Measurements from ENCODE around the gene OR4E2.

DNA sequence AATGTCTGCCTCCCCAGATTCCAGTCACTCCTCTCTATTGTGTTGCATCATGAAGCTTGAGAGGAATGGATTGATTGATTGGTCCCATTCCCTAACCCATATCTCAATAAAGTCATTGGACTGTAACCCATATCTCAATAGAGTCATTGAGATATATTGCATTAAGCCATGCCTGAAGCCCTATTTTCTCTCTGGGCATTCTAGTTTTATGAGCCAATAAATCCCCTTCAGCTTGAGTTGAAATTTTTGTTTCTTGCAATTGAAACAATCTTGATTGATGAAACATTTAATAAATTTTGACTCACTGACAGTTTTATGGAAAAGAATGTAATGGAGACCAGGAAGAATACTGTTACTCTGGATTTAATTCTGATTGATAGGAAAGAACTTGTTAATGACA, 40.8 kb downstream of the OR4E2 start:
- TF ChIP-seq GATA2 (IDR thresholded peaks at IDR 0.05; ENCODE audit: low read depth, low read length): no peak
- TF ChIP-seq GATA3 (IDR thresholded peaks at IDR 0.05; ENCODE audit: low read depth, low read length): no peak

Data from SH-SY5Y (cell line).